Effector CD4-positive, alpha-beta T cell (primary cell): ENCODE results near the gene FUT2.
A peak's percentile ranks its signal among the peaks of the same experiment; 100 is the strongest.
"Not testable (repeated sequence)": the region's sequence is repeated elsewhere in the genome, so short reads cannot be mapped to it uniquely, and the experiment has no call there.

Experiments used
- DNase-seq: peaks from one replicate; pipeline ENCODE4 v3.0.0-alpha.2; 2020

Gene FUT2

GRCh38 chr19:48708471-48708870 lies 12.7 kb downstream of the FUT2 start:
- no peak for DNase-seq

DNA sequence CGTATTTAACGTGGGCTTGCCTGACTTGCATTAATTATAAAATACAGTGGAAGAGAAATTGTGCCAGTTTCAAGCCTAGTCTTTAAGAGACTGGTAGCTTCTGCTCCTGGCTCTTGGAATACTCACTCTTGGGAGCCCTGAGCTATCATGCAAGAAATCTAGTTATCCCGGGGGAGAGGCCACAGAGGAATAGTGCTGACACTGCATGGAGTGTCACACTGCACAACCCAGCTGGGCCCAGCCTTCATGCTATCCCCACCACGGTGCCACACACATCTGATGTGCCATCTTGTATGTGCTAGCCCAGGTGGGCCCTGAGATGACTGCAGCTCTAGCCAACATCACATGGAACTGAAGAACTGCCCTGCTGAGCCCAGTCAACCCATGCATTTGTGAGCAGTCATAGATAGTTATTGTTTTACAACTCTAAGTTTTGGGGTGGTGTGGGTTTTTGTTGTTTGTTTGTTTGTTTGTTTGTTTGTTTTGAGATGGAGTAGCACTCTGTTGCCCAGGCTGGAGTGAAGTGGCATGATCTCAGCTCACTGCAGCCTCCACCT lies 15.4 kb downstream of the FUT2 start:
- no peak for DNase-seq

GRCh38 chr19:48713041-48713863 lies 17.5 kb downstream of the FUT2 start:
- DNase-seq: no peak

DNA sequence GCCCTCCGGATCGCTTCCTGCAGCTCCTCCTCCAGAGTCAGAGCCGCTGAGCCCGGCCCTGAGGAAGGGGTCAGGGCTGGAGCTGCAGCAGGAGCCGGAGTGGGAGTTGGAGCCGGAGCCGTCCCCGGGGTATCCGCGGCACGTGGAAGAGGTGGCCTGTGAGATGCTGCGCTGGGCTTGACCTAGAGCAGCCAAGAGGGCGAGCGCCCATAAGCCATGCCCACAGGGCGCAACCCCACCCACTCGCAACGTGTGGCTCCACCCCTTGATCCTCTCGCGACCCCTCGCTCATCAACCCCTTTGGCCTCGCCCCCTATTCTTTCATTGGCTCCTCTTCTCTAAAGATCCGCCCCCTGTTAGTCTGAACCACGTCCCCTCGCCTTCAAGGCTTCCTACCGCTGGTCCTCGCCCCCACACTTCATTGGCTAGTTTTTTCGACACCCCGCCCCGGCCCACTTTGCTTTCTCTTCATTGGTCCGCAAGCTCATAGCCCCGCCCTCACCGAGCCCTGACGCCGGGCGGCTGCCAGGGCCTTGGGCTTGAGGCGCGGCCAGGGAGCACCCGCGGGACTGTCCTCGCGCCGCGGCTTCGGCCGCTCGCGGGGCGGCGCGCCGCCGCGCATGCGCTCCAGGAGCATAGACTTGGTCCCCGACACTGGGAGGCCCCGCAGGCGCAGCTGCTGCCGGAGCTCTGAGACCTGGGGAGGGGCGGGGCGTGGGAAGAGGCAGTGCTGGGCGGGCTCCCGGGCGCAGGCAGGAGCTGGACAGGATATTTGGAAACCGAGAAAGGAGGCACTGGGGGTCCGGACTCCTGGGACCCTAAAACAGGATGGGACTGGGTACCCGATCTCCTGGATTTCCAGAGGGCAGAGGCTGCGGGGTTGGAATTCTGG lies 18.3 kb downstream of the FUT2 start:
- DNase-seq: peak; percentile 92

DNA sequence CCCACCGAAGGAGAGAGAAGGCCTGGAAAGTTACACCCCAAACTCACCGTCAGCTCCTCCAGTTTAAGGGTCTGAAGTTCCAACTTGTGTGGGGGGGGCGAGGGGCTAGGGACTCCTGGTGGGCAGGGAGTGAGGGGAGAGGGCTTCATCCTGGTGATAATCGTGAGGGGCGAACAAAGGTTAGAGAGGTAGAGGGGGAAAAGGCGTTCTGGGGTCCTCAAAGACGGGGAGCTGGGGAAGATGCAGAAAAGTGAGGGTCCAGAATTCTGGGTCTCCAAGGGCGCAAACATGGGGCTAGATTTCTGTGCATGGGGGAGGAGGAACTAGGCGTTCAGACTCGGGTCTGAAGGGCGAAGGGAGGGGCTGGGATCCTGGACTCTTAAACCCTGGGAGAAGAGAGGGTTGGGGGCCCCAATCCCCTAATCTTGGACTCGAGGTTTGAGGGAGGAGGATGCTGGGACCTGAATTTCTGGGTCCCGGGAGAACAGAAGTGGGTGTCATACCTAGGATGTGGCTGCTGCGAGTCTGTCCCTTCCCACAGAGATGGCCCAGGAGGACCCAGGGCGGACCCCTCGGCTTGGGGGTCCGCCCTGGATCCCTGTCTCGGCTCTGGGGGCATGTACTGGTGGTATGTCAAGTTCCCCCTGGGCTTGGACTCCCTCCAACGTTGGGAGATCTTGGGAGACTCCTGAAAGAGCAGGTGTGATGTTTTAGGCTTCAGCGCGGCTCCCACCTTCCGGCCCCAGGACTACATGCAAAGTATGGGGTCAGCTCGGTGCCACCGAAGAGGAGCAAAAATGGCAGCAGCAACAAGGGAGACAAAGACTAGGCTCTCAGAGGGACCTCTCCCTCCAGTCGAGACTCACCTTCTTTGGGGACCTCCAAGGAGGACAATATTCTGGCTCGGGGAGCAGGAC lies 19.2 kb downstream of the FUT2 start:
- no peak for DNase-seq

DNA sequence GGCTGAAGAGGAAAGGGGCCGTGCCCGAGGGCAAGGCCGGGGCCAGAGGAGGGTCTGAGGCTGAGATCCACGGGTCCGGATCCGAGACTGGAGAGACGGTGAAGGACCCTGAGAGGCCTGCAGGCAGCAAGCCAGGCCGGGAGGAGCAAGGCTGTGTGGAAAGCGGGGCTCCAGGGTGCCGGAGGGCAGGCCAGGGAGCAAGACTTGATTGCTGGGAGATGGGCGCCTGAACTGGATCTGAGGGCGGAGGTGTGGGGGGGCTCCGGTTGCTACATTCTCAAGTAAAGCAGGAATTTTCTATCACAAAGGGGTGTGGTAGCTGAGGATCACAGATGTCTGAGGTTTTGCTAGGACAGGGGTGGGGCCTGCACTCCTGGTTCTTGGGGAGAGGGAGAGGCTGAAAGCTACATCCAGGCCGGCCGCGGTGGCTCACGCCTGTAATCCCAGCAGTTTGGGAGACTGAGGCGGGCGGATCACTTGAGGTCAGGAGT lies 20.0 kb downstream of the FUT2 start:
- DNase-seq: no peak

DNA sequence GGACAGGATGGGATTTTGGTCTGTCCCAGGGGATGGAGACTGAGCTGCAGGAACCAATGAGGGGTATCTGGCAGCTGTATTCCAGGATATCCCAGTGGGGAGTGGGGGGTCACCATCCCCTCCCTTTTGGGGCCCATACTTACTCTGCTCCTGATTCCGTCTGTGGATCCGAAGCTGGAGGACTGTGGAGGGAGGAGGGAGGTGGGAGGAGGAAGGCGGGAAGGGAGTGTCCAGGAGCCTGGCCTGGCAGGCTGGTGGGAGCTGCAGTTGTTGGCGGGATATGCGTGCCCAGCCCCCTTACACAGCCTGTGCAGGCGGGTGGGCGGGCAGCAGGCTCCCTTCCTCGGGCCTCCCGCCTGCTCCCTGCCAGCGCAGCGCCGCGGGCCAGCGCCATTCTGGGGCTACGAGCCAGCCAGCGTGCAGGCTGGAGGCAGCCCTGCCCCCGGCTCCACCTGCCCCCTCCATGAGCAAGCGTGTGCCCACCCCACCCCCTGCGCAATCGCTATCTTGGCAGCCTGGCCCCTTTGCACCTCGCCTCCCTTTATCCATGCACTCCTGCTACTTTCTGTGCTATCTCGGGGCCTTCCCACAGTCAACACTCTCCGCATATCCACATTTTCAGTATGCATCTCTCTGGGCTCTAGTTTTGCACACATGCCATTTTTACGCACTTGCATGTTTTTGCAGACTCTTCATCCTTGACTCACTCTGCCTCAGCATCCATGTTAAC lies 21.0 kb downstream of the FUT2 start:
- DNase-seq: no peak

- DNase-seq: not testable (repeated sequence)
Measured at GRCh38 chr19:48718106-48718505, 22.3 kb downstream of the FUT2 start.

- no peak for DNase-seq
Measured at GRCh38 chr19:48718711-48719231, 23.0 kb downstream of the FUT2 start.

- no peak for DNase-seq
Measured at GRCh38 chr19:48719263-48720171, 23.7 kb downstream of the FUT2 start, which contains the start of gene MAMSTR. TSS of gene MAMSTR (minus strand) at chr19:48719725. CDS start at chr19:48719031, 694 bp downstream.

DNA sequence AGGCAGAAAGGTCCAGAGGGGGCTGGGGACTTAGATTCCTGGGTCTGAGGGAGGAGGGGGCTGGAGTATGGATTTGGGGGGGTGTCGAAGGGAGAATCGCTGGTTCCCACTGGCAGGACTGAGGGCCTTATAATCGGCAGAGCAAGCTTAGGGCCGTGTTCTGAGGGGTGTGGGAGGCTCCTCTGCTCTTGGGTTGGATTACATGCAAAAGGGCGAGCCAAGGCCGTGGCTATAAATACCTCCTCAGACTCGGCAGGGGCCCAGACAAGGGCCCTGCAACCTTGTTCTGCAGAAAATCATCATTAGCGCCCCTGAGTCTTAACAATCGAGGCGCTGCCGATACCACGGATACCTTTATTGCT lies 24.5 kb downstream of the FUT2 start:
- DNase-seq: no peak

GRCh38 chr19:48720613-48721296 lies 25.0 kb downstream of the FUT2 start:
- peak; percentile 90 for DNase-seq

- no peak for DNase-seq
Measured at GRCh38 chr19:48722196-48722708, 26.5 kb downstream of the FUT2 start.

DNA sequence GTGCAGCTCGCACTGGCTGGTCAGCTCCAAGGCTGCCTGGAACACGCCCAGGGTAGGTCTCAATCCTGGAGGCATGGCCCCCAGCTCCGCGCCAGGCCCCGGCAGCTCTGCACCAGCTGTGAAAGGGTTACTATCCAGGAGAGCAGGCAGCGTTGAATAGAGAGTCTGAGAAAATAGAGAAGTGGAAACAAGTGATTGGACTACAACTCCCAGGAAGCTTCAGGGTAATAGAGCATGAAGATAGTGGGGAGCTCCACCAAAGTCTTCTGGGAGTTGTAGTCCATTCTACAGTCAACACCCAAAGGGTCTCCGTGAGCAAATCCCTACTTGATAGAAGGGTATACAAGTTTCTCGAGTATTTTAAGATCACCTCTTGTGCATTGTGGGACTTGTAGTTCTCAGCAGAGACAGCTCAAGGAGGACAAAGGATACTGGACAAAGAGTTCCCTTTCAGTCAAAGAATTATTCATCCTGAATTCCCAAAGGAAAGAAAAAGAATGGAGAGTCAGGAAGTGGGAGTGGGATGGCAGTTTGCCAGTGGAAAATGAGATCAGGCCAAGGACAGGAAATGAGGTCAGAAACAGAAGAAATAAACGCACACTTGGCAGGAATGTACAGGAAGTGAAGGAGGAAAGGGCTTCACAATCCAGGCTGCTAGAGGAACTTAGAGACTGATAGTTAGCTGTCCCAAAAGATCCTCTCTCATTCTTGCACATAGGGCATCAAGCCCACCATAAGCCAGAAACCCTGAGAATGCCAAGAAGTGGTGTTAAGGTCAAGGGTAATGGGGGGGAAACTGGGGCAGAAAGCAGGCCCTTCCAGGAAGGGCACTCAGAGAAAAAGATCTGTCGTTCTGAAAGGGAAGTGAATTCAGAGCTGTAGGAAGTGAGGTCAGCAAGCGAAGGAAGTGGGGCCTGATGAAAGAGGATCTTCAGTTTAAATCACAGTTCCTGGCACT lies 29.3 kb downstream of the FUT2 start:
- DNase-seq: peak; percentile 24

GRCh38 chr19:48726556-48726955 lies 30.8 kb downstream of the FUT2 start:
- no peak for DNase-seq

DNA sequence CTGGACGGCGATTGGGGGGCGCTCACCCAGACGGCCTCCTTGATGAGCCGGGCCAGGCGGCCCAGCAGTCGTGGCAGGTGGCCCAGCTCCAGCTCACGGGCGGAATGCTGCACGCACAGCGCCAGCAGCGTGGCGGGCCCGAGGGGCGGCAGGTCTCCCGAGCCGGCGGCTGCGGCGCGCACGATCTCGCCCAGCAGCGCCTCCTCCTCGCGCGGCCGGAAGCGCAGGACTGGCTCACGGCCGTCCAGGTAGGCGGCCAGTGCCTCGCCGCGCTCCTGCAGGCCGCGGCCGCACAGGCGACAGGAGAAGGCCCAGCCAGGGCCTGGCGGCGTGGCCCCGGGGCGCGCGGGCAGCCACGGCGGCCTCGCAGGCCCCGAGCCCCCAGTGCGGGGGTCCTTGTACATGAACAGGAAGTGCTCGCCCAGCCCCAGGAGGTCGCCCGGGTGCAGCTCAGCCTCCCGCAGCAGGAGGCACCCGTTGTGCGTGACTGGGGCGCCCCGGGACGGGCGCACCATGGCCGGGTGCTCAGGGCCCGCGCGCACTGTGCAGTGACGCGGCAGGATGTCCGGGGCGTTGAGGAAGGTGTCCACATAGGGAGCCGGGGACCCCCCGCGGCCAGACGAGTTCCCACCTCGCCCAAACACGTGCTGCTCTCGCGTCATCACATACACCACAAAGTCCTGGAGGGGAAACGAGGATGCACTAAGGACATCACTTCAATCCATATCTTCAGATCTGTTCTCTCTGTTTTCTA lies 33.3 kb downstream of the FUT2 start:
- DNase-seq: no peak

- no peak for DNase-seq
Measured at GRCh38 chr19:48731452-48731851, 35.7 kb downstream of the FUT2 start.
